GM10266 (cell line): ENCODE measurements around the gene UNC119B.

Experiments used
- DNase-seq: peaks from one replicate; pipeline ENCODE4 v3.0.0; 2012; ENCODE audit errors: extremely low spot score
- CTCF ChIP-seq: IDR thresholded peaks from 2 replicates; pipeline ENCODE4 v1.5.1; 2012; ENCODE audit warnings: mild to moderate bottlenecking, low read depth; ENCODE audit not compliant: control insufficient read depth, insufficient read depth; ENCODE audit errors: missing control alignments

Gene UNC119B

GRCh38 chr12:120767071-120768024, 57.1 kb downstream of the UNC119B start:
- no peak for DNase-seq
- TF ChIP-seq CTCF = no peak

GRCh38 chr12:120771097-120771496, 60.8 kb downstream of the UNC119B start:
- DNase-seq = no peak
- no peak for TF ChIP-seq CTCF
